Renal cortex interstitium (tissue), 11 donors: ENCODE measurements around the gene BICD1. TPM values are rescaled to one million over a fixed set of nuclear protein-coding genes. Genes with fewer than 3 reads are reported as not detected.
"Not testable (repeated sequence)": the region's sequence is repeated elsewhere in the genome, so short reads cannot be mapped to it uniquely, and the experiment has no call there.

Experiments used
- DNase-seq, 11 donors: peaks; one replicate each; pipeline ENCODE4 v3.0.0-alpha.2; 2013; ENCODE audit warnings: low read depth in 9 of 11, low spot score in 4 of 11; ENCODE audit errors: extremely low read depth in 1 of 11
- polyA plus RNA-seq, 3 donors: library from polyadenylated mRNA; unstranded; fragments of 120-200 nt; gene quantifications; one replicate each; pipeline ENCODE4 v1.2.1, GENCODE V29; 2013; ENCODE audit not compliant: insufficient read length in 3 of 3

The BICD1 gene
- polyA plus RNA-seq, 3 donors, result 21.1 to 26.9 (median 23.3) TPM

- no peak for DNase-seq
Measured at GRCh38 chr12:32214723-32215122, 108.1 kb downstream of the BICD1 start.

GRCh38 chr12:32217354-32218310, 111.0 kb downstream of the BICD1 start:
- peak in 6 of 11 donors; percentile 13 to 30 (median 20) for DNase-seq

- DNase-seq, result no peak
Measured at GRCh38 chr12:32223941-32224340, 117.3 kb downstream of the BICD1 start.

GRCh38 chr12:32226768-32227167, 120.1 kb downstream of the BICD1 start:
- DNase-seq, result no peak

GRCh38 chr12:32229971-32230612, 123.4 kb downstream of the BICD1 start:
- DNase-seq, result no peak

- DNase-seq, result no peak
Measured at GRCh38 chr12:32230613-32230993, 124.0 kb downstream of the BICD1 start.

- not testable (repeated sequence) for DNase-seq
Measured at GRCh38 chr12:32231361-32231760, 124.7 kb downstream of the BICD1 start.

GRCh38 chr12:32233568-32233967, 126.9 kb downstream of the BICD1 start:
- DNase-seq, result no peak

GRCh38 chr12:32235251-32235650, 128.6 kb downstream of the BICD1 start:
- DNase-seq, result no peak

- no peak for DNase-seq
Measured at GRCh38 chr12:32240162-32240561, 133.5 kb downstream of the BICD1 start.

GRCh38 chr12:32240831-32241230, 134.2 kb downstream of the BICD1 start:
- DNase-seq, result no peak

- no peak for DNase-seq
Measured at GRCh38 chr12:32242641-32243040, 136.0 kb downstream of the BICD1 start.

- no peak for DNase-seq
Measured at GRCh38 chr12:32248441-32249140, 141.9 kb downstream of the BICD1 start.

- DNase-seq, result no peak
Measured at GRCh38 chr12:32249777-32250176, 143.1 kb downstream of the BICD1 start.

- DNase-seq, result no peak
Measured at GRCh38 chr12:32252199-32253073, 145.8 kb downstream of the BICD1 start.

GRCh38 chr12:32253154-32253790, 146.6 kb downstream of the BICD1 start:
- DNase-seq, result no peak

GRCh38 chr12:32254260-32254956, 147.8 kb downstream of the BICD1 start:
- DNase-seq, result no peak

- DNase-seq, result no peak
Measured at GRCh38 chr12:32255588-32255987, 148.9 kb downstream of the BICD1 start.
